Measurements from ENCODE around the gene HEMGN.
"Not testable (repeated sequence)": the region's sequence is repeated elsewhere in the genome, so short reads cannot be mapped to it uniquely, and the experiment has no call there.

The HEMGN gene

DNA sequence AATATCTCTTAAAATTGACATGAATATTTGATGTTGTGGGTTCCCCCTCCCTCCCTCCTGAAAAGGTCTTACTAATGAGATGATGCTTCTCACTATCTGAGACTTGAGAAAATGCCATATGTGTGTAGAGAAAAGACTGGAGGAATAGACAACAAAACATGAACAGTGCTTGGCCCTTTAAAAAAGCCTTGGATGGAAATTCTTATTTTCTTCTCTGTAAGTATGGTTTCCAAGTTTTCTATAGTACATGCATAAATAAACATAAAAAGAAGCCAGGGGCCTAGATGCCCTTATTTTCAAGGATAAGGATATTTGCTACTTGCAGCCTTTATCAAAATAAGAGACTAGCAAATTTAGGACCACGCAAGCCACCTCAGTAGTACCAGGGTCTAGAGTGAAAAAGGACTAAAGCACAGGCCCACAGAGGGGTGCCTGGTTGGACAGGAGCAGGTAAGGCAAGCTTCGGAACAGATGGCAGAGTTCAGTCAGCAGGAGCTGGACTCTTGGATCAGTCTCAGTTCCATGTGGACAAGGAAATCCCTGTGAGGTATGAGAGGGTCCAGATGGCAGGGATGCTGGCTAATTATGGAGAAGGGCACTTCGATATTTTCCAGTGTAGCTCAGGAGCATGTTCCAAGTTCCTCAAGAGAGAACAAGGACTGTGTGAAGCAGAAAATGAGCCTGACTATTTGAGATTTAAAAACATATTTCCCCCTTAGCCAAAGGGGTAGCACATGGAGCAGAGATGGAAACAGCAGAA is 40.6 kb upstream of the HEMGN start:
- Histone ChIP-seq H2AFZ (ENCODE audit: insufficient read depth, low read length, poor library complexity) (no peak overlapping the region), H3K18ac (ENCODE audit: low read length) (no peak overlapping the region), H4K12ac (ENCODE audit: low read depth, low read length) (no peak overlapping the region), H4K91ac (ENCODE audit: low read depth, low read length) (no peak overlapping the region), H2BK120ac (ENCODE audit: insufficient read depth, low read length, poor library complexity) (no peak overlapping the region), H3K27me3 (ENCODE audit: insufficient read depth, low read length) (peaks cover 13% of the 10 kb centered on the region), H3K36me3 (ENCODE audit: control insufficient read depth in 1 of 2, insufficient read depth in 2 of 2, low read length in 2 of 2) (no peaks in the 10 kb centered on the region), H4K8ac (ENCODE audit: low read depth, low read length) (no peak overlapping the region), H3K23ac (ENCODE audit: low read length) (no peak overlapping the region), H3K4me1 (ENCODE audit: control insufficient read depth in 1 of 2, insufficient read depth in 2 of 2, low read length in 2 of 2) (peaks cover 3 to 6% of the 10 kb centered on the region in 2 experiments), H3K79me2 (ENCODE audit: control insufficient read depth, insufficient read depth, low read length, poor library complexity) (peaks cover 8% of the 10 kb centered on the region), H2BK12ac (ENCODE audit: low read length) (no peak overlapping the region), H3K9me3 (ENCODE audit: insufficient read depth, low read depth, low read length) (peaks cover 3% of the 10 kb centered on the region), H3K9ac (ENCODE audit: low read length) (no peak overlapping the region), H3K14ac (ENCODE audit: low read length) (no peak overlapping the region), H2BK5ac (ENCODE audit: low read depth, low read length, poor library complexity) (no peak overlapping the region), H3K4me3 (ENCODE audit: low read depth, low read length) (no peak overlapping the region), H3K4ac (ENCODE audit: low read depth, low read length) (no peak overlapping the region), H3K79me1 (ENCODE audit: low read length) (peaks cover 9% of the 10 kb centered on the region), H3K27ac (ENCODE audit: low read depth, low read length) (no peak overlapping the region), H3K4me2 (ENCODE audit: low read length) (no peak overlapping the region), H2AK5ac (ENCODE audit: low read length) (no peak overlapping the region)
- no peak for DNase-seq
- whole genome bisulfite sequencing (ENCODE audit: extremely low coverage, insufficient coverage, insufficient read length), result no CpG with 5 or more reads among the region's 3 CpGs

- not testable (repeated sequence) for H3K36me3 ChIP-seq (ENCODE audit: control insufficient read depth in 1 of 2, insufficient read depth in 2 of 2, low read length in 2 of 2); H3K4ac ChIP-seq (ENCODE audit: low read depth, low read length); H3K79me2 ChIP-seq (ENCODE audit: control insufficient read depth, insufficient read depth, low read length, poor library complexity); DNase-seq; H3K18ac ChIP-seq (ENCODE audit: low read length); H2BK5ac ChIP-seq (ENCODE audit: low read depth, low read length, poor library complexity); H4K12ac ChIP-seq (ENCODE audit: low read depth, low read length); H2BK120ac ChIP-seq (ENCODE audit: insufficient read depth, low read length, poor library complexity); H3K4me2 ChIP-seq (ENCODE audit: low read length); H2BK12ac ChIP-seq (ENCODE audit: low read length); H2AFZ ChIP-seq (ENCODE audit: insufficient read depth, low read length, poor library complexity); H3K14ac ChIP-seq (ENCODE audit: low read length); H3K9me3 ChIP-seq (ENCODE audit: insufficient read depth, low read depth, low read length); H3K27ac ChIP-seq (ENCODE audit: low read depth, low read length); H4K8ac ChIP-seq (ENCODE audit: low read depth, low read length); H4K91ac ChIP-seq (ENCODE audit: low read depth, low read length); H3K79me1 ChIP-seq (ENCODE audit: low read length); H3K27me3 ChIP-seq (ENCODE audit: insufficient read depth, low read length); H3K4me1 ChIP-seq (ENCODE audit: control insufficient read depth in 1 of 2, insufficient read depth in 2 of 2, low read length in 2 of 2); H3K4me3 ChIP-seq (ENCODE audit: low read depth, low read length); H3K23ac ChIP-seq (ENCODE audit: low read length); H2AK5ac ChIP-seq (ENCODE audit: low read length); H3K9ac ChIP-seq (ENCODE audit: low read length)
- WGBS (ENCODE audit: extremely low coverage, insufficient coverage, insufficient read length), result no CpG with 5 or more reads among the region's 10 CpGs
Measured at GRCh38 chr9:97976633-97977032, 38.7 kb upstream of the HEMGN start.

- Histone ChIP-seq H3K79me1 (ENCODE audit: low read length) (no peaks in the 10 kb centered on the region), H3K18ac (ENCODE audit: low read length) (no peak overlapping the region), H3K14ac (ENCODE audit: low read length) (no peak overlapping the region), H2BK12ac (ENCODE audit: low read length) (no peak overlapping the region), H3K4ac (ENCODE audit: low read depth, low read length) (no peak overlapping the region), H2BK120ac (ENCODE audit: insufficient read depth, low read length, poor library complexity) (no peak overlapping the region), H3K4me2 (ENCODE audit: low read length) (no peak overlapping the region), H2AFZ (ENCODE audit: insufficient read depth, low read length, poor library complexity) (no peak overlapping the region), H4K8ac (ENCODE audit: low read depth, low read length) (no peak overlapping the region), H3K36me3 (ENCODE audit: control insufficient read depth in 1 of 2, insufficient read depth in 2 of 2, low read length in 2 of 2) (no peaks in the 10 kb centered on the region), H3K4me3 (ENCODE audit: low read depth, low read length) (no peak overlapping the region), H3K9ac (ENCODE audit: low read length) (no peak overlapping the region), H3K27ac (ENCODE audit: low read depth, low read length) (no peak overlapping the region), H4K91ac (ENCODE audit: low read depth, low read length) (no peak overlapping the region), H3K4me1 (ENCODE audit: control insufficient read depth in 1 of 2, insufficient read depth in 2 of 2, low read length in 2 of 2) (no peaks in the 10 kb centered on the region), H2AK5ac (ENCODE audit: low read length) (no peak overlapping the region), H3K9me3 (ENCODE audit: insufficient read depth, low read depth, low read length) (no peaks in the 10 kb centered on the region), H2BK5ac (ENCODE audit: low read depth, low read length, poor library complexity) (no peak overlapping the region), H3K23ac (ENCODE audit: low read length) (no peak overlapping the region), H4K12ac (ENCODE audit: low read depth, low read length) (no peak overlapping the region), H3K79me2 (ENCODE audit: control insufficient read depth, insufficient read depth, low read length, poor library complexity) (no peaks in the 10 kb centered on the region), H3K27me3 (ENCODE audit: insufficient read depth, low read length) (peaks cover 4% of the 10 kb centered on the region)
- no peak for DNase-seq
- no CpG with 5 or more reads among the region's 1 CpG for WGBS (ENCODE audit: extremely low coverage, insufficient coverage, insufficient read length)
Measured at GRCh38 chr9:97975376-97975775, 37.4 kb upstream of the HEMGN start.

GRCh38 chr9:97972753-97973152 is 34.8 kb upstream of the HEMGN start:
- Histone ChIP-seq H3K27ac (ENCODE audit: low read depth, low read length) (no peak overlapping the region), H4K12ac (ENCODE audit: low read depth, low read length) (no peak overlapping the region), H3K23ac (ENCODE audit: low read length) (no peak overlapping the region), H3K4me1 (ENCODE audit: control insufficient read depth in 1 of 2, insufficient read depth in 2 of 2, low read length in 2 of 2) (no peaks in the 10 kb centered on the region), H3K9me3 (ENCODE audit: insufficient read depth, low read depth, low read length) (no peaks in the 10 kb centered on the region), H3K18ac (ENCODE audit: low read length) (no peak overlapping the region), H2BK12ac (ENCODE audit: low read length) (no peak overlapping the region), H4K91ac (ENCODE audit: low read depth, low read length) (no peak overlapping the region), H3K79me1 (ENCODE audit: low read length) (no peaks in the 10 kb centered on the region), H3K9ac (ENCODE audit: low read length) (no peak overlapping the region), H3K4me3 (ENCODE audit: low read depth, low read length) (no peak overlapping the region), H2AFZ (ENCODE audit: insufficient read depth, low read length, poor library complexity) (no peak overlapping the region), H3K79me2 (ENCODE audit: control insufficient read depth, insufficient read depth, low read length, poor library complexity) (no peaks in the 10 kb centered on the region), H3K4ac (ENCODE audit: low read depth, low read length) (no peak overlapping the region), H3K36me3 (ENCODE audit: control insufficient read depth in 1 of 2, insufficient read depth in 2 of 2, low read length in 2 of 2) (no peaks in the 10 kb centered on the region), H4K8ac (ENCODE audit: low read depth, low read length) (no peak overlapping the region), H2BK120ac (ENCODE audit: insufficient read depth, low read length, poor library complexity) (no peak overlapping the region), H3K14ac (ENCODE audit: low read length) (no peak overlapping the region), H2BK5ac (ENCODE audit: low read depth, low read length, poor library complexity) (no peak overlapping the region), H3K27me3 (ENCODE audit: insufficient read depth, low read length) (no peaks in the 10 kb centered on the region), H3K4me2 (ENCODE audit: low read length) (no peak overlapping the region), H2AK5ac (ENCODE audit: low read length) (no peak overlapping the region)
- WGBS (ENCODE audit: extremely low coverage, insufficient coverage, insufficient read length), result no CpG with 5 or more reads among the region's 4 CpGs
- no peak for DNase-seq

All from trophoblast cell (in vitro differentiated cells and primary cell).